HG03103 (cell line): Measurements from ENCODE around the gene AWAT2.
A peak's percentile ranks its signal among the peaks of the same experiment; 100 is the strongest.

Experiments
- ATAC-seq: cut with Tn5 transposase; IDR thresholded peaks from one replicate; pipeline ENCODE4 v1.9.1; 2021; ENCODE audit warnings: low read depth; ENCODE audit not compliant: unreplicated experiment

AWAT2 gene

GRCh38 chrX:70042399-70043371, 7.1 kb downstream of the AWAT2 start:
- no peak for ATAC-seq

- ATAC-seq = no peak
Observed at GRCh38 chrX:70041993-70042392, 7.7 kb downstream of the AWAT2 start.

GRCh38 chrX:70039758-70040157, 10.0 kb downstream of the AWAT2 start:
- no peak for ATAC-seq

GRCh38 chrX:70038951-70039350, 10.8 kb downstream of the AWAT2 start:
- no peak for ATAC-seq

GRCh38 chrX:70038515-70038914, 11.2 kb downstream of the AWAT2 start:
- ATAC-seq = no peak

GRCh38 chrX:70034646-70035045, 15.1 kb downstream of the AWAT2 start:
- no peak for ATAC-seq

GRCh38 chrX:70033348-70034051, 16.2 kb downstream of the AWAT2 start:
- peak; percentile 75 for ATAC-seq

- ATAC-seq = no peak
Observed at GRCh38 chrX:70032792-70033191, 16.9 kb downstream of the AWAT2 start.

GRCh38 chrX:70030301-70030767, 19.4 kb downstream of the AWAT2 start:
- ATAC-seq = peak; percentile 49

GRCh38 chrX:70029863-70030262, 19.9 kb downstream of the AWAT2 start:
- no peak for ATAC-seq

- no peak for ATAC-seq
Observed at GRCh38 chrX:70026851-70027200, 22.9 kb downstream of the AWAT2 start.

- no peak for ATAC-seq
Observed at GRCh38 chrX:70026112-70026850, 23.5 kb downstream of the AWAT2 start.

- no peak for ATAC-seq
Observed at GRCh38 chrX:70025464-70025863, 24.3 kb downstream of the AWAT2 start.

- ATAC-seq = no peak
Observed at GRCh38 chrX:70022616-70023015, 27.1 kb downstream of the AWAT2 start.

GRCh38 chrX:70016513-70016912, 33.2 kb downstream of the AWAT2 start:
- ATAC-seq = no peak

GRCh38 chrX:70013466-70014381, 36.0 kb downstream of the AWAT2 start:
- no peak for ATAC-seq

GRCh38 chrX:70012756-70013155, 37.0 kb downstream of the AWAT2 start:
- no peak for ATAC-seq

GRCh38 chrX:70009970-70010369, 39.8 kb downstream of the AWAT2 start:
- ATAC-seq = no peak

- no peak for ATAC-seq
Observed at GRCh38 chrX:70009049-70009448, 40.7 kb downstream of the AWAT2 start.

GRCh38 chrX:70007946-70008345, 41.8 kb downstream of the AWAT2 start:
- no peak for ATAC-seq
